CD4-positive, alpha-beta T cell treated with Interleukin-6 at 100 ng/mL for 8 hours (primary cell): ENCODE measurements around the gene PHACTR1.
"Not testable (repeated sequence)": the region's sequence is repeated elsewhere in the genome, so short reads cannot be mapped to it uniquely, and the experiment has no call there.

Experiments
- DNase-seq: peaks from one replicate; pipeline ENCODE4 v3.0.0-alpha.2; 2020; ENCODE audit warnings: mixed read lengths, low spot score

PHACTR1 gene

GRCh38 chr6:13112921-13113320, 396.4 kb downstream of the PHACTR1 start:
- DNase-seq: no peak

- DNase-seq: no peak
Observed at GRCh38 chr6:13113376-13113775, 396.8 kb downstream of the PHACTR1 start.

DNA sequence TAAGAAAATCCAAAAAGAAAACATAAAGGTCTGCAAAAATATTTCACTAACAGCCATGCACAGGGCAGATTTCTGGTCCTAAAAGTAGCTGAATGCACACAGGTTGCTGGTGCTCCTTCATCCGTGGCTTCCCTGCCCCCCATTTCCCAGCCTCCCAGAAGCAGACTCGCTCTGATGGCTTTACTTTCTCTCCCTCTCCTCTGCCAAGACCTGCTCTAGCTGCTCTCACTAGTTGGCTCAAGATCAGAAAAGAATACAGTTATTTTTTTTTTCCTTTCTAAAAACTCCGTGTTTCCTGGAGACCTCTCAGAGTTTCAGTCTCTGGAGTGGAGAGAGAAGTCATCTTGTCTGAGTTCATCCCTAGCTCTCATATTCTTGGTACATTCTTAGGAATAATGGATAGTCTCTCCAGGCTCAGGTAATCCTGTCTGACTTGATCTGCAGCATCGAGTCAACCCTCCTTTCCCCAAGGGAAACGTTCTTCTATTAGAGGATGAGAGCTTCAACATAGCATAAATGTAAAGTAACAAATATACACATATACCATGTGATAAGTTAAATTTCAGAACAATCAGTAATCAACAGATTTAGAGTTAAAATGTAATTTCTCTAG, 397.5 kb downstream of the PHACTR1 start:
- DNase-seq: no peak

DNA sequence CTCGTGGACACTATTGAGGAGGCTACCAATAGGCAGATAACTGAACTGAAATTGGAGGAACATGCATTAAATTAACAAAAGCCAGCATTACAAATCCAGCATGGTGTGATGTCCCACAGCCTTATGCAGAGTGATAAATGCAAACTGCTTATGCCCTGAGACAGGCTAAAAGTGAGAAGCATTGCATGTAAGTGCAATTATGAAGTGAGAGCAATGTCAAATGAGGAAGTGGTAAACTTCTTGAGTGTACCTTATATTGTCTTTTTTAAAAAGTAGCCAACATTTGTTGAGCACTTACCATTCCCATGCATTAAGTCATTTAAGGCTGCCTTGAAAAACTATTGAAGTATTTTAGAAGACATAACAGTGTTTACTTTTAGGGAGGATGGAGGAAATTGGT, 399.6 kb downstream of the PHACTR1 start:
- DNase-seq: no peak

- no peak for DNase-seq
Observed at GRCh38 chr6:13117570-13117969, 401.0 kb downstream of the PHACTR1 start.

- DNase-seq: no peak
Observed at GRCh38 chr6:13119549-13119948, 403.0 kb downstream of the PHACTR1 start.

- DNase-seq: no peak
Observed at GRCh38 chr6:13120483-13121482, 404.2 kb downstream of the PHACTR1 start.

- no peak for DNase-seq
Observed at GRCh38 chr6:13124131-13124530, 407.6 kb downstream of the PHACTR1 start.

GRCh38 chr6:13125841-13126240, 409.3 kb downstream of the PHACTR1 start:
- no peak for DNase-seq

DNA sequence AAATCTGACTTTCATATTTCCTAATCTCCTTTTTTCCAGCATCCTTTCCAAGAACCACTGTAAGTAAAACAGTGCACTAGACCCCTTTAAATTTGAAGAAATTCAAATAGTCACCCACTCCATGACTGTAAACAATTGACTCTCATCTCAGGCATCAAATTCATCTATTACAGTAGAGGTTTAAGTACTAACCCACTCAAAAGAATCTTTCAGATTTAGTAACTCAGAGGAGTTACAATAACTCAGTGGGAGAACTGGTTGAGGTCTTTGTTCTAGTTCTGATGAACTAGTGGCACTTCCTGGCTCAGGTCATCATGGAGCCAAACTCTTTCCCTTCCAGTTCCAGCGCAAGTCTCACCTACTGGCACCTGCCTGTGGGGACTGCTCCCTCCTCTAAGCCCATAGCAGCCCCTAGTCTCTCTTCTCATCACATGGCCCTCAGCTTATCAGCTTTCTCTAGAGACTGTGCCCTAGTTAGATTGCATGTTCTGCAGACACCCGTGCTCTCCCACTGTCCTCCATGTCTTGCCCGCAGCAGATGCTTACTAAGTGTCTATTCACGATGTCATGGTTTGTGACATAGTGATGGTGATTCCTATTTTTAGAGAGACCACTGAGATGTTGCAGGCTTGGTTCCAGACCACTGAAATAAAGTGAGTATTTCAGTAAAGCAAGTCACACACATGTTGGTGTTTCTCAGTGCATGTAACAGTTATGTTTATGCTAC, 415.5 kb downstream of the PHACTR1 start:
- no peak for DNase-seq

GRCh38 chr6:13133894-13134293, 417.3 kb downstream of the PHACTR1 start:
- not testable (repeated sequence) for DNase-seq

DNA sequence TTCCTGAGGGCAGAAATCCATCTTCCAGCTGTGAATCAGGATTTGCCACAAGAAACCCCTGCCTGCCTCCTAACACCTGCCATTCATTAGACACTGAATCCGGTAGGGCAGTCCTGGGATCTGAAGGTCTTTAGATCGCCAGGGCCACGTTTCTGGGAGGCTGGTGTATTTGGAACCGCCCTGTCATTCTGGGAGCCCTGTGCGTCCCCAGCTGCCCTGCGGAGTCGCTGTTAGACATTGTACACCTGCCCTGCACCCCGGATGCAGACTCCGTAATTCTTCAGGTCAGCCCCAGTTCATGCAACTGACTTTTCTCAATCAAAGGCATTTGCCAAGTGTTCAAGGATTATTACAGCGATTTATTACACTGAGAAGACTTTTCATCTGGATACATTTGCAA, 418.6 kb downstream of the PHACTR1 start:
- no peak for DNase-seq

DNA sequence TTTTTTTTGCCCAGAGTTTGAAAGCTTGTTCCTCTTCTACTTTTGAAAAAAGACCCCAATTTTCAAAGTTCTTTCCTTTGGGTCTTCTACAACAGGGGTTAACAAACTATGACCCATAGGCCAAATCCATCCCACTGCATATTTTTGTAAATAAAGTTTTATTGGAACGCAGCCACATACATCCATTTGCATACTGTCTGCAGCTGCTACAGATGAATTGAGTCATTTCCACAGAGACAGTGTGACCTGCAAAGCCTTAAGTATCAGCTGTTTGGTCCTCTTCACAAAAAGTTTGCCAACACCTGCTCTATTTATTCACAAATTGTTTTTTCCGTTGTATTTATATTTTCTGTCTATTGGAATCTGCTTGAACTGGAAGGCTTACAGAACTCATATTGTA, 422.6 kb downstream of the PHACTR1 start:
- no peak for DNase-seq

GRCh38 chr6:13140980-13141379, 424.4 kb downstream of the PHACTR1 start:
- DNase-seq: no peak

- no peak for DNase-seq
Observed at GRCh38 chr6:13141387-13141786, 424.8 kb downstream of the PHACTR1 start.

DNA sequence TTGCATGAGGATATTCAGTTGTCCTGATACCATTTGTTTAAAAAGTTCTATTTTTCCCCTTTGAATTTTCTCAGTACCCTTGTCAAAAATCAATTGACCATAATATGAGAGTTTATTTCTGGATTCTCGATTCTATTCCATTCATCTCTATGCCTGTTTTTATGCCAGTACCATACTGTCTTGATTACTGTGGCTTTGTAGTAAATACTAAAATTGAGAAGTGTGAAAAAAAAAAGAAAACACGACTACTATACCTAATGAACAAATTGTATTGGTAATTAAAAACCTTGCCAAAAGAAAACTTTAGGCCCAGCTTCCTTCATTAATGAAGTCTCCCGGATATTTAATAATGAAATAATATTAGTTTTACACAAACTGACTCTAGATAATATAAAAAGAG, 426.0 kb downstream of the PHACTR1 start:
- DNase-seq: no peak

GRCh38 chr6:13146442-13146841, 429.9 kb downstream of the PHACTR1 start:
- no peak for DNase-seq

GRCh38 chr6:13147376-13147775, 430.8 kb downstream of the PHACTR1 start:
- no peak for DNase-seq

DNA sequence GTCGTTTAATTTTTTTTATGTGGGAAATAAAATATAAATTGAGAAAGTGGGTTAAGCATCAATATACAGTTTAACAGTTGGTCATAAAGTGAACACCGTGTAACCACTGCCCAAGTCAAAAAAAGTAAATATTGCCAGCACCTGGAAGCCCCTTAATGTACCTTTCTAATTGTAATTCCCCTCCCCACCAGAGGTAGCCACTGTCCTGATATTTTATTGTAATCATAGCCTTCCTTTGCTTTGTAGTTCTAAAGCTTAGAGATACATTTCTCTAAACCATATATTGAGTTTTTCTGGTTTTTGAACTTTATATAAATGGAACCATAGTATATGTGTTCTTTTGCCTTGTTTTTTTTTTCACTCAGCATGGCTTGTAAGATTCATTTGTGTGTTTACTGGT, 431.2 kb downstream of the PHACTR1 start:
- no peak for DNase-seq

DNA sequence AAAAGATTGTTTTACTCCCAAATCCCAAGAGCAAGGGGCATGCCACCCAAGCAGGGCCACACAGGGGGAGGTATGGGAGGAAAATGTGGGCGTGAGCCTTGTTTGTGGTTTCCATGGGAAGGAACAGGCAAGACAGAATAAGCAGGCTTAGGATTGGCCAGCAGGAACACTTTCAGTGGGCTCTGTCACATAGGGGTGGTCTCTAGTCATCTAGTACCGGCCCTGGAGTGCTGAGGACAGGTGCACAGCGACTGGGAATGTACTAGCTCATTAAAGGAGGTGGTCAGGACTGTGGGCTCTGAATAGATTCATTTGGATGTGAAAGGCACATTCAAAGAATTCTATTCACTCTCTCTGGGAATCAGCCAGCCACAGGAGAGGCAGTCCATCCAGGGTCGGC, 436.2 kb downstream of the PHACTR1 start:
- DNase-seq: no peak

GRCh38 chr6:13156381-13156780, 439.8 kb downstream of the PHACTR1 start:
- no peak for DNase-seq

DNA sequence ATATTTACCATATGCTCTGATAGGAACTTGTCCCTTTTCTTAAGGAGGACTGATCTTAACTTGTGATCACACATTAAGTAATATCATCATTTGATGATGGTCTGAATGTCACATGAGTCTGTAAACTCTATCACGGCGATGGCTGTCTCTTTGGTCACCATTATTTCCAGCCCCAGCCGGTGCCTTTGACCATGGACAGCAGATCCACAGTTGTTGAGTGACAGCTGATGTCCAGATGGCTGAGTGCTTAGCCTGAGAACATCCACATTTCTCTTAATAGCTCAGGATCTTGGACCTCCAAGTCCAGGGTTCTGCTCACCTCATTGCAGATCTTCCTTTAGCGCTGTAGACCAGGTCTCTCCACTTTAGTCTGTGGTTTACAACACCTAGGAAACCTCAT, 440.7 kb downstream of the PHACTR1 start:
- no peak for DNase-seq

- no peak for DNase-seq
Observed at GRCh38 chr6:13159300-13159699, 442.7 kb downstream of the PHACTR1 start.
